Transverse colon (tissue), 3 donors: ENCODE data around the gene KCNAB2.

Source experiments
- EP300 ChIP-seq: sonication (generic); formaldehyde crosslinking; IDR thresholded peaks from one replicate; pipeline ENCODE4 v1.6.1; 2017; ENCODE audit warnings: antibody characterized with exemption, low read depth
- POLR2A ChIP-seq: fragments of 450-650 bp; IDR thresholded peaks from one replicate; pipeline ENCODE4 v1.6.1; 2016; ENCODE audit warnings: antibody characterized with exemption, mild to moderate bottlenecking, moderate library complexity
- TF ChIP-seq, protein P1 (sequence below), 5 experiments: fragments of 200-600 bp in 3 of 5; fragments of 450-650 bp in 2 of 5; sonication (generic) in 3 of 5; IDR thresholded peaks; 1 replicate in 2 of 5; 2 replicates in 3 of 5; pipeline ENCODE4 v1.5.1; 2016 to 2017; ENCODE audit warnings: antibody characterized with exemption in 5 of 5, inconsistent platforms in 3 of 5, mild to moderate bottlenecking in 2 of 5, moderate library complexity in 1 of 5

DNA sequence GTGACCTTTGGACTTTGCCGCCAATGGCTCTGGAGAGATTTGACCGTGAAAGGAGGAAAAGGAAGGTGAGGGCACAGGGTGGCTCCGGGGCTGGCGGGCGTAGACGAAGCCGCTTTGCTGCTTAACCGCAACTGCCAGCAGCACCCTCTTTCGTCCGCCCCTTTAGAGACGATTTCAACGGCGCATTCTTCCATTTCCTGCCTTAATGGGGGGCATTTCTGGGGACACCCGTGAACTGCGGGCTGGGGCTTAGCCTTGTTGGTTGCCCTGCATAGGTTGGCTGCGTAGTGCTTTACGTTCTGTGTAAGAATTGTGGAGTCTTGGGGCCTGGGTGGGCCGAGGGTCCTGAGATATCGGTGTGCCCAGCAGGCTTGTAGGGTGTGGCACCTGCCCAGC lies 46.8 kb upstream of the KCNAB2 start:
- TF ChIP-seq, protein P1, sequence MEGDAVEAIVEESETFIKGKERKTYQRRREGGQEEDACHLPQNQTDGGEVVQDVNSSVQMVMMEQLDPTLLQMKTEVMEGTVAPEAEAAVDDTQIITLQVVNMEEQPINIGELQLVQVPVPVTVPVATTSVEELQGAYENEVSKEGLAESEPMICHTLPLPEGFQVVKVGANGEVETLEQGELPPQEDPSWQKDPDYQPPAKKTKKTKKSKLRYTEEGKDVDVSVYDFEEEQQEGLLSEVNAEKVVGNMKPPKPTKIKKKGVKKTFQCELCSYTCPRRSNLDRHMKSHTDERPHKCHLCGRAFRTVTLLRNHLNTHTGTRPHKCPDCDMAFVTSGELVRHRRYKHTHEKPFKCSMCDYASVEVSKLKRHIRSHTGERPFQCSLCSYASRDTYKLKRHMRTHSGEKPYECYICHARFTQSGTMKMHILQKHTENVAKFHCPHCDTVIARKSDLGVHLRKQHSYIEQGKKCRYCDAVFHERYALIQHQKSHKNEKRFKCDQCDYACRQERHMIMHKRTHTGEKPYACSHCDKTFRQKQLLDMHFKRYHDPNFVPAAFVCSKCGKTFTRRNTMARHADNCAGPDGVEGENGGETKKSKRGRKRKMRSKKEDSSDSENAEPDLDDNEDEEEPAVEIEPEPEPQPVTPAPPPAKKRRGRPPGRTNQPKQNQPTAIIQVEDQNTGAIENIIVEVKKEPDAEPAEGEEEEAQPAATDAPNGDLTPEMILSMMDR (IDR thresholded peaks at IDR 0.05), result no peak
- TF ChIP-seq EP300, result no peak
- TF ChIP-seq POLR2A, result no peak
